KMS-11 (cell line): Measurements from ENCODE around the gene PRSS33.

ENCODE experiments used
- H2AFZ ChIP-seq: fragments of 200-600 bp; sonication (generic); 2 replicates; pipeline ENCODE4 v1.6.1; 2016; ENCODE audit warnings: antibody characterized with exemption, mixed run types, low read depth
- H3K27ac ChIP-seq: fragments of 200-600 bp; sonication (generic); 2 replicates; pipeline ENCODE4 v1.6.1; 2016; ENCODE audit warnings: mild to moderate bottlenecking, mixed run types
- H3K27me3 ChIP-seq: fragments of 200-600 bp; sonication (generic); 2 replicates; pipeline ENCODE4 v1.6.1; 2017; ENCODE audit warnings: mild to moderate bottlenecking, low read depth, mixed run types, moderate library complexity; ENCODE audit not compliant: insufficient read depth
- H3K36me3 ChIP-seq: fragments of 200-600 bp; sonication (generic); 2 replicates; pipeline ENCODE4 v1.6.1; 2017; ENCODE audit warnings: mild to moderate bottlenecking, mixed run types; ENCODE audit not compliant: insufficient read depth
- H3K4me1 ChIP-seq: fragments of 200-600 bp; sonication (generic); 2 replicates; pipeline ENCODE4 v1.6.1; 2016; ENCODE audit warnings: mild to moderate bottlenecking, low read depth, mixed run types; ENCODE audit not compliant: poor library complexity, severe bottlenecking
- H3K4me2 ChIP-seq: fragments of 200-600 bp; sonication (generic); 2 replicates; pipeline ENCODE4 v1.7.0; 2016; ENCODE audit warnings: mild to moderate bottlenecking, mixed run types
- H3K4me3 ChIP-seq: fragments of 200-600 bp; sonication (generic); IDR thresholded peaks from 2 replicates; pipeline ENCODE4 v1.6.1; 2017; ENCODE audit warnings: low read depth, low read length, mixed read lengths; ENCODE audit not compliant: insufficient read depth
- H3K79me2 ChIP-seq: fragments of 200-600 bp; sonication (generic); 2 replicates; pipeline ENCODE4 v1.6.1; 2016; ENCODE audit warnings: low read depth, mixed run types; ENCODE audit not compliant: insufficient read depth
- H3K9ac ChIP-seq: fragments of 200-600 bp; sonication (generic); 2 replicates; pipeline ENCODE4 v1.6.1; 2016; ENCODE audit warnings: mild to moderate bottlenecking, mixed run types
- H4K20me1 ChIP-seq: fragments of 200-600 bp; sonication (generic); 2 replicates; pipeline ENCODE4 v1.6.1; 2016; ENCODE audit warnings: mild to moderate bottlenecking, mixed run types; ENCODE audit not compliant: insufficient read depth
- CTCF ChIP-seq: fragments of 200-600 bp; sonication (generic); conservative IDR thresholded peaks from 2 replicates; pipeline ENCODE4 v1.6.1; 2017; ENCODE audit warnings: low read depth, mild to moderate bottlenecking, antibody characterized with exemption, low read length, moderate library complexity, mixed read lengths

The PRSS33 gene

GRCh38 chr16:2782583-2783351 is 4.6 kb downstream of the PRSS33 start:
- H3K27me3 ChIP-seq, result peaks cover 16% of the 10 kb centered on the region; the same call in 1 of the 2 replicates
- H3K36me3 ChIP-seq, result no peaks in the 10 kb centered on the region
- H3K4me2 ChIP-seq, result no peak overlapping the region
- no peak overlapping the region for H3K4me3 ChIP-seq
- H3K4me1 ChIP-seq, result peaks cover 7% of the 10 kb centered on the region
- peaks cover 10% of the 10 kb centered on the region for H3K79me2 ChIP-seq
- H3K27ac ChIP-seq, result no peak overlapping the region
- no peak overlapping the region for H2AFZ ChIP-seq
- H3K9ac ChIP-seq, result no peak overlapping the region
- H4K20me1 ChIP-seq, result no peaks in the 10 kb centered on the region
- no peak for TF ChIP-seq CTCF

GRCh38 chr16:2779978-2780898 is 7.1 kb downstream of the PRSS33 start:
- Histone ChIP-seq H3K79me2 (peaks cover 25% of the 10 kb centered on the region), H3K36me3 (no peaks in the 10 kb centered on the region), H2AFZ (no peak overlapping the region), H3K4me2 (no peak overlapping the region), H4K20me1 (no peaks in the 10 kb centered on the region), H3K9ac (no peak overlapping the region), H3K4me3 (no peak overlapping the region), H3K27me3 (peaks cover 3% of the 10 kb centered on the region; the same call in 1 of the 2 replicates), H3K27ac (no peak overlapping the region), H3K4me1 (peaks cover 18% of the 10 kb centered on the region)
- no peak for TF ChIP-seq CTCF

- Histone ChIP-seq H3K27me3 (no peaks in the 10 kb centered on the region; the same call in 1 of the 2 replicates), H4K20me1 (no peaks in the 10 kb centered on the region), H3K4me2 (no peak overlapping the region), H3K4me3 (no peak overlapping the region), H3K36me3 (no peaks in the 10 kb centered on the region), H3K79me2 (peaks cover 27% of the 10 kb centered on the region), H3K27ac (no peak overlapping the region), H3K4me1 (peaks cover 27% of the 10 kb centered on the region), H3K9ac (no peak overlapping the region), H2AFZ (no peak overlapping the region)
- no peak for TF ChIP-seq CTCF
Observed at GRCh38 chr16:2779151-2779920, 8.0 kb downstream of the PRSS33 start.

- H3K27me3 ChIP-seq, result no peaks in the 10 kb centered on the region; the same call in 1 of the 2 replicates
- no peaks in the 10 kb centered on the region for H3K36me3 ChIP-seq
- no peak overlapping the region for H3K9ac ChIP-seq
- no peak overlapping the region for H3K4me3 ChIP-seq
- no peak overlapping the region for H2AFZ ChIP-seq
- peaks cover 27% of the 10 kb centered on the region for H3K79me2 ChIP-seq
- H3K4me2 ChIP-seq, result peak overlapping the region; percentile 96; the same call in 1 of the 2 replicates
- H4K20me1 ChIP-seq, result no peaks in the 10 kb centered on the region
- H3K27ac ChIP-seq, result no peak overlapping the region
- peaks cover 34% of the 10 kb centered on the region for H3K4me1 ChIP-seq
- no peak for TF ChIP-seq CTCF
Observed at GRCh38 chr16:2778630-2778958, 8.8 kb downstream of the PRSS33 start.
